Fibroblast of lung (primary cell): ENCODE data around the gene ADGRF3.

ENCODE experiments used
- CTCF ChIP-seq, 2 donors: IDR thresholded peaks in 1 of 2; conservative IDR thresholded peaks in 1 of 2; 1 replicate in 1 of 2; 2 replicates in 1 of 2; pipeline ENCODE4 v1.5.1; 2011 to 2012; ENCODE audit warnings: low read length in 2 of 2, control low read depth in 1 of 2, inconsistent platforms in 1 of 2, low read depth in 1 of 2, mild to moderate bottlenecking in 1 of 2
- EZH2 ChIP-seq: IDR thresholded peaks from 2 replicates; pipeline ENCODE4 v1.5.1; 2012; ENCODE audit warnings: low read length, control low read depth, mild to moderate bottlenecking; ENCODE audit errors: missing control alignments

GRCh38 chr2:26325851-26326250 lies 20.7 kb downstream of the ADGRF3 start:
- TF ChIP-seq CTCF (conservative IDR thresholded peaks at IDR 0.05 in 1 of 2, IDR thresholded peaks at IDR 0.05 in 1 of 2; ENCODE audit: low read depth in 1 of 2, low read length in 2 of 2), result no peak
- no peak for TF ChIP-seq EZH2
